ENCODE measurements around the gene PLCG1. TPM values are rescaled to one million over a fixed set of nuclear protein-coding genes. Genes with fewer than 3 reads are reported as not detected.

Gene PLCG1
- total RNA-seq, 3 donors from 2014 or later (not counting 1 experiment from before 2014, with no cell fraction given), result 199 to 242 (median 236) TPM

DNA sequence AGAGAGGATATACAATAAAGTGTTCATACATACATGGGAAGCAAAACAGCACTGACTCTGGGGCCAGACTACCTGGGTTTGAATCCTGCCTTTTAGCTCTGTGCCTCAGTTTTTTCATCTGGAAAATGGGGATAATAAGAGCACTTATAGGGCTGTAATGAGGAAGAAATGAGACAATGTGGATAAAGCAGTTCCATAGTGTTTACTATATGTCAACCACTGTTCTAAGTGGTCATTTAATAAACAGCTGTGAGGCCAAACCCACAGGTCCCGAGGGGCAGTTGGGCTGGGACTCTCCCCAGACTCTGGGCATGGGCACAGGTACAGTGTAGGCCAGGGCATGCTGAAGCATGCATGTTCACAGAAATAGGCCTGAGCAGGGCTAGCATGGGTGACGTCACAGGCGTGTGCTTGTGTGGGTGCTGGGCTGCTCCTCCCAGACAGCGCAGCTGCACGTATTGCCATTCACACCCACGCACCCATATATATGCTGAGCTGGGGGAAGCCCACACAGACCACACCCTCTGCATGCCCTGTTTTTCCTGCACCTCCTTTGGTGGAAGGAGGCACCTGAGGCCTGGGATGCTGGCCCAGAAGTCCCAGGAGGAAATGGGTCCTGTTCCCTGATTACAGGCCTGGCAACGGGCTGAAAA is 3.5 kb upstream of the PLCG1 start:
- Mint-ChIP-seq H3K4me1 (peaks cover 25 to 29% of the 10 kb centered on the region in 2 donors), H3K36me3 (no peaks in the 10 kb centered on the region), H3K9me3 (no peaks in the 10 kb centered on the region), H3K27ac (no peak overlapping the region), H3K27me3 (ENCODE audit: low read depth in 2 of 2) (no peaks in the 10 kb centered on the region), H3K4me3 (no peak overlapping the region)
- DNase-seq, result peak in 1 of 2 donors; percentile 81
- H3K4me3 ChIP-seq (ENCODE audit: low read length), result no peak overlapping the region
- TF ChIP-seq, protein P1, sequence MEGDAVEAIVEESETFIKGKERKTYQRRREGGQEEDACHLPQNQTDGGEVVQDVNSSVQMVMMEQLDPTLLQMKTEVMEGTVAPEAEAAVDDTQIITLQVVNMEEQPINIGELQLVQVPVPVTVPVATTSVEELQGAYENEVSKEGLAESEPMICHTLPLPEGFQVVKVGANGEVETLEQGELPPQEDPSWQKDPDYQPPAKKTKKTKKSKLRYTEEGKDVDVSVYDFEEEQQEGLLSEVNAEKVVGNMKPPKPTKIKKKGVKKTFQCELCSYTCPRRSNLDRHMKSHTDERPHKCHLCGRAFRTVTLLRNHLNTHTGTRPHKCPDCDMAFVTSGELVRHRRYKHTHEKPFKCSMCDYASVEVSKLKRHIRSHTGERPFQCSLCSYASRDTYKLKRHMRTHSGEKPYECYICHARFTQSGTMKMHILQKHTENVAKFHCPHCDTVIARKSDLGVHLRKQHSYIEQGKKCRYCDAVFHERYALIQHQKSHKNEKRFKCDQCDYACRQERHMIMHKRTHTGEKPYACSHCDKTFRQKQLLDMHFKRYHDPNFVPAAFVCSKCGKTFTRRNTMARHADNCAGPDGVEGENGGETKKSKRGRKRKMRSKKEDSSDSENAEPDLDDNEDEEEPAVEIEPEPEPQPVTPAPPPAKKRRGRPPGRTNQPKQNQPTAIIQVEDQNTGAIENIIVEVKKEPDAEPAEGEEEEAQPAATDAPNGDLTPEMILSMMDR (IDR thresholded peaks at IDR 0.05), result no peak
- H3K27me3 ChIP-seq (ENCODE audit: control insufficient read depth, insufficient read depth, low read length), result no peaks in the 10 kb centered on the region
- no peak overlapping the region for H3K27ac ChIP-seq (ENCODE audit: low read length)
- intact Hi-C loops (cut with micrococcal nuclease), result no loop called here
- WGBS (ENCODE audit: insufficient coverage), result 78% methylated on average over 7 of the region's 7 CpGs
- H3K4me1 ChIP-seq (ENCODE audit: control insufficient read depth, insufficient read depth, low read length), result peaks cover 29% of the 10 kb centered on the region
- no peaks in the 10 kb centered on the region for H3K36me3 ChIP-seq (ENCODE audit: control insufficient read depth, insufficient read depth, low read length)
- H3K9me3 ChIP-seq (ENCODE audit: control insufficient read depth, insufficient read depth, low read length), result no peaks in the 10 kb centered on the region
- ATAC-seq, result no peak

DNA sequence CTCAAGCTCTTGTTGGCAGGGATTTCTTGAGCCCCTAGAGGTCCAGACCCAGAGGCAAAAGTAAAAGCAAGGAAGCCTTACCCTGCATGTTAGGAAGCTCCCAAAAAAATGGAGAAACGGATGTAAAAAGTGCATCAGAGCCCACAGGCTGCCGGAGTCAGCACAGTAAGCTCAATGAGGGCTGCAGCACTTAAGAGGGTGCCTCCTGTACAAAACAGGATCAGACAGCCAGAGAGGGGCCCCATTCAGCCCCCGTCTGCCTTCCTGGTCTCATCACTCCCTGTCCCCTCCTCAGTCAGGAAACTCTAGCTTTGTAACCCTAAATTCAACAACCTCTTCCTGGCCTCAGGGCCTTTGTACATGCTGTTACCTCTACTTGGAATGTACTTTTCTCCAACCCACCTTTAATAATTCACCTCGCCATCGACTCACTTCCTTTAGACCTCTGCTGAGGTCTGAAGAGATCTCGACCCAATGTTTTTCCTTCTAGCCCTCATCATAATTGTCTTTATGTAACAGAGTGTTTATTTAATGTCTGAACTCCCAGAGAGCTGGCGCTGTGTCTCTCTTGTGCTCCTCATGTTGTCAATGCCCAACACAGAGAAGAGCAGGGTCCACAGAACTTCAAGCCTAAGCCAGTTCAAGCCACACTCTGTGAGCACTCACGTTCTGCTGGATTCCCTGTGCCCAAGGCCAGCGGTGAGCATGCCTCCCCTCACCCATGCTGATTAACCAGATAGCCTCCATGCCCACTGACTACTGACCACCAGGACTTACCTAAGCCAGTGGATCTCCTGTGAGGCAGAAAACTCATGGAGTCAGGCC is 2.8 kb upstream of the PLCG1 start:
- H3K36me3 ChIP-seq (ENCODE audit: control insufficient read depth, insufficient read depth, low read length), result no peaks in the 10 kb centered on the region
- H3K9me3 ChIP-seq (ENCODE audit: control insufficient read depth, insufficient read depth, low read length), result no peaks in the 10 kb centered on the region
- no peaks in the 10 kb centered on the region for H3K27me3 ChIP-seq (ENCODE audit: control insufficient read depth, insufficient read depth, low read length)
- no peak overlapping the region for H3K27ac Mint-ChIP-seq
- H3K27me3 Mint-ChIP-seq (ENCODE audit: low read depth in 2 of 2), result no peaks in the 10 kb centered on the region
- WGBS (ENCODE audit: insufficient coverage), result 85% methylated on average over 8 of the region's 9 CpGs
- H3K4me3 Mint-ChIP-seq, result no peak overlapping the region
- H3K36me3 Mint-ChIP-seq, result no peaks in the 10 kb centered on the region
- ATAC-seq, result no peak
- TF ChIP-seq, protein P1 (IDR thresholded peaks at IDR 0.05), result no peak
- no peak overlapping the region for H3K4me3 ChIP-seq (ENCODE audit: low read length)
- H3K9me3 Mint-ChIP-seq, result no peaks in the 10 kb centered on the region
- no peak overlapping the region for H3K27ac ChIP-seq (ENCODE audit: low read length)
- peaks cover 36% of the 10 kb centered on the region for H3K4me1 ChIP-seq (ENCODE audit: control insufficient read depth, insufficient read depth, low read length)
- DNase-seq, result no peak
- intact Hi-C loops (cut with micrococcal nuclease), result loop anchor here (1.0 to 5.0 kb wide), 3 partner anchors 98 to 206 kb away; partner anchors contain the start of genes LPIN3 and ZHX3
- peaks cover 32 to 36% of the 10 kb centered on the region in 2 donors for H3K4me1 Mint-ChIP-seq

DNA sequence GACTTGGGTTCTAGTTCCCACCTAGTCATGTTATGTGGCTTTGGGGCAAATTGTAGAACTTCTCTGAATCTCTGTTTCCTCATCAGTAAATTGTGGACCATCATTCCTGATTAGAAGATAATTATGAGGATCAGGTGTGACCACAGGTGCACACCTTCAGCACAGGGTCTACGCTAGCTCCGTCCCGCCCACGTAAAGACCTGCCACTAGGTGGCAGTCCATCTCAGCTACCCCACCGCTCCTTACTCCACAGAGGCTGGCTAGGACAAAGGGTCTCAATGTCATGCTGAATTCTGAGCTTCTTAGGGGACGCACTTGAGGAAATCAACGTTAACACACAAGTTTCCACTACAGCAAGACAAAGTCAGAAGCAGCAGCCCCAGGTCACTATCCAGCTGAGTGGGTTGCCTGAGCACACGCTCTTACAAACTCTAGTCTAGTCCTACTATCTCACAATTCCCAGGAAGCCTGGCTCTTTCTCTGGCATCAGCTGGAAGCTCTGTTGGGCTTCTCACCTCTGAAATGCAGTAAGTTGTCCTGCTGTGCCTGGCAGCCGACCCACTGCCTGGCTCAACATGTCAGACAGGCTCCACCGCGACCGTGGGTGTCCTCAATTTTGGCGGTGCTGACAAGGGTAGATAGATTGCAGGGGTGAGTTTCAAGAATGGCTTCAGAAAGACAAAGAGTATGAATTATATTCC is 2.0 kb upstream of the PLCG1 start:
- WGBS (ENCODE audit: insufficient coverage), result 46% methylated on average over 13 of the region's 13 CpGs
- peak; percentile 18 to 31 (median 19) for ATAC-seq
- no peak overlapping the region for H3K27ac ChIP-seq (ENCODE audit: low read length)
- no peaks in the 10 kb centered on the region for H3K9me3 Mint-ChIP-seq
- TF ChIP-seq, protein P1 (IDR thresholded peaks at IDR 0.05), result peak; percentile 89
- no peaks in the 10 kb centered on the region for H3K36me3 ChIP-seq (ENCODE audit: control insufficient read depth, insufficient read depth, low read length)
- intact Hi-C loops (cut with micrococcal nuclease), result loop anchor here (1.0 to 5.0 kb wide), 3 partner anchors 97 to 205 kb away; partner anchors contain the start of genes LPIN3 and ZHX3
- no peak overlapping the region for H3K4me3 ChIP-seq (ENCODE audit: low read length)
- H3K27ac Mint-ChIP-seq, result peak overlapping the region in 1 of 2 donors; percentile 80
- H3K4me3 Mint-ChIP-seq, result peak overlapping the region; percentile 92
- H3K4me1 ChIP-seq (ENCODE audit: control insufficient read depth, insufficient read depth, low read length), result peaks cover 44% of the 10 kb centered on the region
- no peaks in the 10 kb centered on the region for H3K27me3 ChIP-seq (ENCODE audit: control insufficient read depth, insufficient read depth, low read length)
- peak; percentile 48 to 86 for DNase-seq
- H3K27me3 Mint-ChIP-seq (ENCODE audit: low read depth in 2 of 2), result no peaks in the 10 kb centered on the region
- no peaks in the 10 kb centered on the region for H3K9me3 ChIP-seq (ENCODE audit: control insufficient read depth, insufficient read depth, low read length)
- H3K4me1 Mint-ChIP-seq, result peaks cover 40 to 44% of the 10 kb centered on the region in 2 donors
- H3K36me3 Mint-ChIP-seq, result no peaks in the 10 kb centered on the region
